Liver (tissue), 3 donors: Measurements from ENCODE around the gene WSCD2.

Experiments
- CTCF ChIP-seq: fragments of 150-350 bp; IDR thresholded peaks from 2 replicates; pipeline ENCODE4 v1.5.1; 2017; ENCODE audit warnings: improper control_type of control experiment, low read depth, low read length; ENCODE audit not compliant: missing input control
- EGR1 ChIP-seq, 2 donors: IDR thresholded peaks; 2 replicates each; pipeline ENCODE4 v1.6.1; 2016 to 2018; ENCODE audit warnings: antibody characterized with exemption in 2 of 2, low read depth in 2 of 2
- HNF4A ChIP-seq, 2 donors: conservative IDR thresholded peaks; 2 replicates each; pipeline ENCODE4 v1.6.1; 2016; ENCODE audit warnings: antibody characterized with exemption in 2 of 2, mild to moderate bottlenecking in 2 of 2
- RAD21 ChIP-seq, 2 donors: IDR thresholded peaks; 2 replicates each; pipeline ENCODE4 v1.6.1; 2016; ENCODE audit warnings: antibody characterized with exemption in 2 of 2, mild to moderate bottlenecking in 2 of 2
- REST ChIP-seq: IDR thresholded peaks from 2 replicates; pipeline ENCODE4 v1.6.1; 2016; ENCODE audit warnings: antibody characterized with exemption, mild to moderate bottlenecking
- SP1 ChIP-seq: IDR thresholded peaks from 2 replicates; pipeline ENCODE4 v1.6.1; 2018; ENCODE audit warnings: antibody characterized with exemption, mild to moderate bottlenecking
- donor health status: healthy.
- donor health status: healthy.

GRCh38 chr12:108119974-108120862 is 8.9 kb upstream of the WSCD2 start:
- TF ChIP-seq RAD21 (IDR thresholded peaks at IDR 0.05) (no peak), CTCF (no peak), REST (no peak), SP1 (no peak), HNF4A (conservative IDR thresholded peaks at IDR 0.05) (no peak), EGR1 (IDR thresholded peaks at IDR 0.05; ENCODE audit: low read depth in 2 of 2) (no peak)
